HG03280 (cell line): Measurements from ENCODE around the gene UBC.
"Not testable (repeated sequence)": the region's sequence is repeated elsewhere in the genome, so short reads cannot be mapped to it uniquely, and the experiment has no call there.

ENCODE experiments used
- ATAC-seq: cut with Tn5 transposase; IDR thresholded peaks from one replicate; pipeline ENCODE4 v1.9.1; 2021; ENCODE audit warnings: mild to moderate bottlenecking, moderate library complexity; ENCODE audit not compliant: unreplicated experiment

UBC gene

GRCh38 chr12:124938108-124938507 lies 23.7 kb upstream of the UBC start:
- no peak for ATAC-seq

GRCh38 chr12:124931528-124931927 lies 17.1 kb upstream of the UBC start:
- ATAC-seq: not testable (repeated sequence)

GRCh38 chr12:124930586-124930985 lies 16.1 kb upstream of the UBC start:
- no peak for ATAC-seq

- no peak for ATAC-seq
Observed at GRCh38 chr12:124929649-124930419, 15.4 kb upstream of the UBC start.

GRCh38 chr12:124928912-124929530 lies 14.6 kb upstream of the UBC start:
- no peak for ATAC-seq

- ATAC-seq: peak; percentile 37
Observed at GRCh38 chr12:124928095-124928911, 13.9 kb upstream of the UBC start.

- peak; percentile 79 for ATAC-seq
Observed at GRCh38 chr12:124927201-124928094, 13.0 kb upstream of the UBC start.

- not testable (repeated sequence) for ATAC-seq
Observed at GRCh38 chr12:124925782-124926181, 11.3 kb upstream of the UBC start.

- no peak for ATAC-seq
Observed at GRCh38 chr12:124925117-124925516, 10.7 kb upstream of the UBC start.

- ATAC-seq: no peak
Observed at GRCh38 chr12:124923905-124924734, 9.7 kb upstream of the UBC start.

- ATAC-seq: peak; percentile 43
Observed at GRCh38 chr12:124921200-124922031, 7.0 kb upstream of the UBC start.

- no peak for ATAC-seq
Observed at GRCh38 chr12:124920353-124920935, 6.0 kb upstream of the UBC start.

- no peak for ATAC-seq
Observed at GRCh38 chr12:124919521-124920352, 5.3 kb upstream of the UBC start.

GRCh38 chr12:124918622-124918988 lies 4.2 kb upstream of the UBC start:
- not testable (repeated sequence) for ATAC-seq

GRCh38 chr12:124917841-124918621 lies 3.6 kb upstream of the UBC start:
- no peak for ATAC-seq

- peak; percentile 48 for ATAC-seq
Observed at GRCh38 chr12:124917135-124917840, 2.8 kb upstream of the UBC start.
